ENCODE results near the gene GOLGA6L24.
"Not testable (repeated sequence)": the region's sequence is repeated elsewhere in the genome, so short reads cannot be mapped to it uniquely, and the experiment has no call there.

Gene GOLGA6L24

DNA sequence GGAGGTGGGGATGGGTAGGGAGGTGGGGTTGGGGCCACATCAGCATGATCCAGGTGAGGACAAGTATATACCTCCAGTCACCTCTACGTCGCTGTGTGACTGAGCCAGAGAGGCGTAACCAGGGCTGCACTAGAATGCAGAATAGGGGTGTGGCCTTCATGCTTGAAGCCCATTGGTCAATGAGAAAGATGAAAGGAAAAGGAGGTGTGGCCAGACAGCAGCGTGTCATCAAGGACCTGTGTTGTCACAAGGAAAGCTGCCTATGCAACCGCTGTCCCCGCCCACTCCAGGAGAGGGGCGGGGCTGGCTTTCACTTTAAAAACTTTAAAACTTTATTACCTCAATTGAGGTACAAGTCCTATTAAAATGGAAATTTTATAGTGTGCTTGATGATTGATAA is at the start of gene GOLGA6L24:
TSS of gene GOLGA6L24 (minus strand) at position 101 of the 400 bp plus-strand sequence. CDS start at position 40, 61 bp downstream.
- not testable (repeated sequence) for H3K9me3 Mint-ChIP-seq; H3K36me3 Mint-ChIP-seq (ENCODE audit: low read depth); H3K4me3 Mint-ChIP-seq; H3K4me1 Mint-ChIP-seq (ENCODE audit: low read depth); H3K27me3 Mint-ChIP-seq; H3K27ac Mint-ChIP-seq

DNA sequence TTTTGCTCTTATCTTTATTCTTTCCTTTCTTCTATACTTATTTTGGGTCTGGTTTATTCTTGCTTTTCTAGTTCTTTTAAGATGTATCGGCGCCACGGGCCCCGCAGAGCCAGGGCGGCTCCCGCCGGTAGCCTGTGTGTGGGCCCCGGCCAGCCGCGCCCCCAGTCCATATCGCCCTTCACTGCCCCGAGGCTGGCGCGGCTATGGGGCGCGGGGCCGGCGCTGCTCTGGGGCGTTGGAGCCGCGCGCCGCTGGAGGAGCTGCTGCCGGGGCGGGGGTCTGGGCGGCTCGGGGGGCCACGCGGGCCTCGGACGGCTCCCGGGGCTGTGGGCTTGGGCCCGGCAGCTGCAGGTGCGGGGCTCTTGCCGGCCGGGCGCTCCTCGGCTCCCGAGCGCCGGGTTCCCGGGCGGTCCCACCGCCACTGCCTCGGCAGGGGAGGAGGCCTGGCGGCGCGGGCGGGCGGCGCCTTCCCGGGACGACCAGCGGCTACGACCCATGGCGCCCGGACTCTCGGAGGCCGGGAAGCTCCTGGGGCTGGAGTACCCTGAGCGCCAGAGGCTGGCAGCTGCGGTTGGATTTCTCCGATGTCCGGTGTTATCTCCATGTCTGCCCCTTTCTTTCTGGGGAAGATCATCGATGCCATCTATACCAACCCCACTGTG is 45.0 kb upstream of the GOLGA6L24 start:
- H3K4me3 Mint-ChIP-seq; H3K27me3 Mint-ChIP-seq; H3K27ac Mint-ChIP-seq; H3K4me1 Mint-ChIP-seq (ENCODE audit: low read depth); H3K36me3 Mint-ChIP-seq (ENCODE audit: low read depth); H3K9me3 Mint-ChIP-seq: not testable (repeated sequence)

DNA sequence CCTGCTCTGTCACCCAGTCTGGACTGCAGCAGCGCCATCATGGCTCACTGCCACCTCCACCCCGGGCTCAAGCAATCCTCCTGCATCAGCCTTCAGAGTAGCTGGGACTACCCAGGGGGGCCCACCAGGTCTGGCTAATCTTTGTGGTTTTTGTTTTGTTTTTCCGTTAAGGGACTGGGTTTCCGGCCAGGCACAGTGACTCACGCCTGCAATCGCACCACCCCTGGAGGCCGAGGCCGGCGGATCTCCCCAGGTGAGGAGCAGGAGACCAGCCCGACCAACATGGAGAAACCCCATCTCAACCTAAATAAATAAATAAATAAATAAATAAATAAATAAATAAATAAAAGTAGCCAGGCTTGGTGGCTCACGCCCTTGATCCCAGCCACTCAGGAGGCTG is 38.1 kb upstream of the GOLGA6L24 start:
- H3K36me3 Mint-ChIP-seq (ENCODE audit: low read depth); H3K9me3 Mint-ChIP-seq; H3K4me1 Mint-ChIP-seq (ENCODE audit: low read depth); H3K4me3 Mint-ChIP-seq; H3K27me3 Mint-ChIP-seq; H3K27ac Mint-ChIP-seq: not testable (repeated sequence)

GRCh38 chr15:28380053-28380452 is 22.2 kb upstream of the GOLGA6L24 start:
- not testable (repeated sequence) for H3K27me3 Mint-ChIP-seq; H3K4me1 Mint-ChIP-seq (ENCODE audit: low read depth); H3K36me3 Mint-ChIP-seq (ENCODE audit: low read depth); H3K4me3 Mint-ChIP-seq; H3K9me3 Mint-ChIP-seq; H3K27ac Mint-ChIP-seq

DNA sequence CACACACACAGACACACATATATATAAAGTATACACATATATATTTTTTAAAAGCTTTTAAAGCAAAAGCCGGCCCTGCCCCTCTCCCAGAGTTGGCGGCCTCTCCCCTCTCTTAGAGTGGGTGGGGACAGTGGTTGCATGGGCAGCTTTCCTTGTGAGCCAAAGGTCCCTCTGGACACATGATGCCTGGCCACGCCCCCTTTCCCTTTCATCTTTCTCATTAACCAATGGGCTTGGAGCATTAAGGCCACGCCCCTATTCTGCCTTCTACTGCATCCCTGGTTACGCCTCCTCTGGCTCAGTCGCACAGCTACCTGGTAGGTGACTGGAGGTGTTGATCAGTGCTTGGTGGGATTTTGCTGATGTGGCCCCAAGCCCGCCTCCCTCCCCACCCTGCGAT is 20.5 kb upstream of the GOLGA6L24 start, which contains the start of gene GOLGA8F:
TSS of gene GOLGA8F (plus strand) at position 301 of the 400 bp plus-strand sequence. CDS start at position 399, 98 bp downstream.
- not testable (repeated sequence) for H3K27me3 Mint-ChIP-seq; H3K36me3 Mint-ChIP-seq (ENCODE audit: low read depth); H3K4me1 Mint-ChIP-seq (ENCODE audit: low read depth); H3K27ac Mint-ChIP-seq; H3K4me3 Mint-ChIP-seq; H3K9me3 Mint-ChIP-seq

DNA sequence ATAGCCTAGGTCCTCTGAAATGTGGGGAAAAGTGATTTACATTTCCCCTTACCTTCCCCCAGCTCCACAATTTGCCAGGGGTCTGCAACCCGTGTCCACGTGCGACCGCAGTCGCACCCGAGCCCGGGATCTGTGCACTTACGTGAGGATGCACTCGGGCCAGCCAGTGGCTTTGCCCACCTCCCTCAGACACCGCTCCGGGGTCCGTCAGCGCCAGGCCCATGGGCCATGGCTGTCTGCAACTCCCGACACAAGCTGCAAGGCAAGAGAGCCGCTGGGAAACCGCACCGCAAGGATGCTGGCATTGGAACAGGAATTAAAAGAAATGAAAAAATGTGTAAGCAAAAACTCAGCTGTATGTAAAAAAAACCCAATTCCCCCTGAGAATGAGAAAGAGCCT is 7.6 kb upstream of the GOLGA6L24 start:
- H3K27ac Mint-ChIP-seq; H3K36me3 Mint-ChIP-seq (ENCODE audit: low read depth); H3K27me3 Mint-ChIP-seq; H3K4me3 Mint-ChIP-seq; H3K9me3 Mint-ChIP-seq; H3K4me1 Mint-ChIP-seq (ENCODE audit: low read depth): not testable (repeated sequence)

DNA sequence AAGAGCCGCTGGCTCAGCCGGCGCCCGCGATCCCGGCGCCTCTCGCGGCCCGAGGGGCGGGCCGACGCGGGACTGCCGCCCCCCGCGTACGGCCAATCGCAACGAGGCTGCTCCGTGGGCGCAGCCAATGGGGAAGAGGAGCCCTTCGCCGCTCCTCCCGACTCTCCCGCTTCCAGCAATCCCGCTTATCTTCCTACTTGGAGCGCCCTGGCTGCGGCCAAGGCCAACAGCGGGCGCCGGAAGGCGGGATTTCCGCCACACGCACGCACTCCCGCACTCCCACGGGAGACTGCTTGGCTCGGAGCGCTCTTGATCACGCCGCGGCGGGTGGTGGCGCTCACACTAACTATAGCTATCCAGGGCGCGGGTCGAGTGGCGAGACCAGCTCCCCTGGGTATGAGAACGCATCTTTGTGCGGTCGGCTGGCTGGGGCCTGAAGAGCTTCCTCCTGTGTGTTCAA is 35.7 kb downstream of the GOLGA6L24 start, which contains the start of gene HERC2:
TSS of gene HERC2 (minus strand) at position 51 of the 460 bp plus-strand sequence. CDS start 746 bp downstream, outside the sequence.
- Mint-ChIP-seq H3K36me3 (ENCODE audit: low read depth) (peaks cover 18% of the 10 kb centered on the region), H3K27ac (peak within 1 kb of the TSS; percentile 96), H3K4me3 (peak within 1 kb of the TSS; percentile 97)
- not testable (repeated sequence) for H3K4me1 Mint-ChIP-seq (ENCODE audit: low read depth); H3K27me3 Mint-ChIP-seq; H3K9me3 Mint-ChIP-seq

DNA sequence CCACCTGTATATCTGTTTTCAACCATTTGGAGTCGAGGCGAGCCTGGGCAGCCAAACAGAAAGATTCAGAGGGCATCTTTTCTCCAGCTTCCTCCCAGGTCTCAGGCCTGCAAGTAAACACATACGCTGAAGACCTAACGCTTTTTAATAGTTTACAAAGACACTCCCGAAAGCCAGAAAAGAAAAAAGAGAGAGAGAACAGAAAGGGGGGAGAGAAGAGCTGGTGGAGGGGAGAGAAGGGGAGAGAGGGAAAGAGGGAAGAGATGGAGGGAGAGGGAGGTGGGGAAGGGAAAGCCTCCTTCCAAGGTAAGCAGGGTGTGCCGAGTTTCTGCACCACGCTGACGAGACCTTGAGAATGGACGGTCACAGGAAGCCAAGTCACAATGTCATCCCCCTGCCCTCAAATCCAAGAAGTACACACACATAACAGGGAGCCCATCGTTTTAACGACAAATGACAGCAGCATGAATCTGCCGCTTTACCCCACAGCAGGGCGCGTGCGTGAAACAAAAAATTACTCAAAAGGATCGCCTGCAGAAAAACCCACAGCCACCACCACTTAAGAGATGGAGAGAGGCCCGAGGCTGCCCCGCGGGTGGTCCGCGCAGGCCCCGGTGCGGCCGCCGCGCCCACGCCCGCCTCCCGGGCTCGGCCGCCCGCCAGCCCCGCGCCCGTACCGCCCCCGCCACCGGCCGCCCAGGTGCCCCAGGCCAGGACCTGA is 36.4 kb downstream of the GOLGA6L24 start:
- Mint-ChIP-seq H3K36me3 (ENCODE audit: low read depth) (peaks cover 24% of the 10 kb centered on the region), H3K27ac (peak overlapping the region; percentile 96), H3K4me3 (peak overlapping the region; percentile 97)
- not testable (repeated sequence) for H3K27me3 Mint-ChIP-seq; H3K4me1 Mint-ChIP-seq (ENCODE audit: low read depth); H3K9me3 Mint-ChIP-seq

DNA sequence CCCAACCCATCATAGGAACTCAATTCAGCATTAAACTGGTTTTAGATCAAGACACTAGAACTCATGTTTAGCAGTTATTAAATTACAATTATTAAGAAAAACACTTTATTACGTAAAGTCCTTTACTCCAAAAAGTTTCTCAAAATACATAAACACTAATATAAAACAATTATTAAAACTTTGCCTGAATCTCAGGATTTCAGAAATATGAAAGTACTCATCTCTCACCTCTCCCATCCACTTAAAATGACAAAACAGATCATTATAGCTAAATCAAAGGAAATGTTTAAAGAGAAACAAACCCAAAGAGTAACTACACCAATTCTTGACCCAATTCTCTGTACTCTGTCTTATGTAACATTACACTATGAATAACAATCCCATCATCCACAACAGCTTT is 38.2 kb downstream of the GOLGA6L24 start:
- H3K36me3 Mint-ChIP-seq (ENCODE audit: low read depth): peaks cover 35% of the 10 kb centered on the region
- not testable (repeated sequence) for H3K9me3 Mint-ChIP-seq; H3K27me3 Mint-ChIP-seq; H3K27ac Mint-ChIP-seq; H3K4me3 Mint-ChIP-seq; H3K4me1 Mint-ChIP-seq (ENCODE audit: low read depth)

- not testable (repeated sequence) for H3K27ac Mint-ChIP-seq; H3K9me3 Mint-ChIP-seq; H3K27me3 Mint-ChIP-seq; H3K4me3 Mint-ChIP-seq; H3K4me1 Mint-ChIP-seq (ENCODE audit: low read depth)
- H3K36me3 Mint-ChIP-seq (ENCODE audit: low read depth): peaks cover 42% of the 10 kb centered on the region
Measured at GRCh38 chr15:28318828-28319227, 39.1 kb downstream of the GOLGA6L24 start.

DNA sequence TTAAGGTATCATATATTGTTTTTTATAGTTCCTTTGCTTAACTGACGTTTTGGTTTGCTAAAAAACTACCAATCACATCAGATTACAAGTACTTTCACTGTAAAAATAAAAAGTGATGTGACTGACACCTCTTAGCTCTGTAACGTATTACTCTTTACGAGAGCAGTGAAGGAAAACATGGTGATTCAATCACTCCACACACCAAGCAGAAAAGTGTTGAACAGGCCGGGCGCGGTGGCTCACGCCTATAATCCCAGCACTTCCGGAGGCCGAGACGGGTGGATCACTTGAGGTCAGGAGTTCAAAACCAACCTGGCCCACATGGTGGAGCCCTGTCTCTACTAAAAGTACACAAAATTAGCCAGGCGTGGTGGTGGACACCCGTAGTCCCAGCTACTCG is 39.8 kb downstream of the GOLGA6L24 start:
- H3K27me3 Mint-ChIP-seq; H3K4me1 Mint-ChIP-seq (ENCODE audit: low read depth); H3K9me3 Mint-ChIP-seq; H3K4me3 Mint-ChIP-seq; H3K27ac Mint-ChIP-seq: not testable (repeated sequence)
- H3K36me3 Mint-ChIP-seq (ENCODE audit: low read depth): peaks cover 42% of the 10 kb centered on the region

- H3K36me3 Mint-ChIP-seq (ENCODE audit: low read depth): peaks cover 42% of the 10 kb centered on the region
- H3K27ac Mint-ChIP-seq; H3K27me3 Mint-ChIP-seq; H3K9me3 Mint-ChIP-seq; H3K4me1 Mint-ChIP-seq (ENCODE audit: low read depth); H3K4me3 Mint-ChIP-seq: not testable (repeated sequence)
Measured at GRCh38 chr15:28316958-28317357, 40.9 kb downstream of the GOLGA6L24 start.

DNA sequence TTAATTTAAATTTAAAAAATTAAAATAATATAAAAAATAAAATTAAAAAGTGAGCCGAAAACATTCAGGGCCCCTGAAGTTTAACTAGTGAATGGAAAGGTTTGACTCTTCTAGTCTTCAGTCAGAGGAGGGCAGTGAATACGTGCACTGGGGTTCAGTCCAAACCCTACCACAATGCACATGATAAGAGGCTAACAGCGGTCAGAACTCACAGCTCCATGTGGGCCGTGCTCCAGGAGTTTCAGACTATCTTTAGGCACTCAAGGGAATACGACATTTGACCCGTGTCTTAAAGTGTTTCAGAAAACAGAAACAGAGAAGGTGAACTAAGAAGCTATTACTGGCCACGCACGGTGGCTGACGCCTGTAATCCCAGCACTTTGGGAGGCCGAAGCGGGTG is 47.4 kb downstream of the GOLGA6L24 start:
- H3K4me1 Mint-ChIP-seq (ENCODE audit: low read depth): not testable (repeated sequence)

GRCh38 chr15:28308718-28309117 is 49.2 kb downstream of the GOLGA6L24 start:
- not testable (repeated sequence) for H3K4me3 Mint-ChIP-seq; H3K4me1 Mint-ChIP-seq (ENCODE audit: low read depth); H3K9me3 Mint-ChIP-seq; H3K27me3 Mint-ChIP-seq; H3K27ac Mint-ChIP-seq
- peaks cover 33% of the 10 kb centered on the region for H3K36me3 Mint-ChIP-seq (ENCODE audit: low read depth)

More for the DNA sequence above, 47.4 kb downstream of the GOLGA6L24 start:
- not testable (repeated sequence) for H3K27ac Mint-ChIP-seq, H3K9me3 Mint-ChIP-seq, H3K4me3 Mint-ChIP-seq, H3K27me3 Mint-ChIP-seq
- H3K36me3 Mint-ChIP-seq (ENCODE audit: low read depth): peaks cover 48% of the 10 kb centered on the region

Measured in stimulated activated naive CD8-positive, alpha-beta T cell treated with anti-CD3 and anti-CD28 coated beads, Interleukin-15, Interleukin-2, amounts not matched to agents 100 ng/mL and 50 ng/mL, for 24 hours (primary cell).